ENCODE measurements around the gene TOR1B. TPM values are rescaled to one million over a fixed set of nuclear protein-coding genes. Genes with fewer than 3 reads are reported as not detected.

TOR1B gene
- total and polyA plus RNA-seq, 2 donors = 15.5 to 17.9 TPM

- DNase-seq (ENCODE audit: low read depth in 6 of 9, low spot score in 9 of 9) = no peak
- Histone ChIP-seq H3K36me3 (ENCODE audit: control insufficient read depth in 2 of 2, insufficient read depth in 2 of 2, low read length in 1 of 2) (no peaks in the 10 kb centered on the region), H3K27me3 (ENCODE audit: control insufficient read depth in 2 of 2, insufficient read depth in 1 of 2, low read length in 1 of 2) (peaks cover 0 to 14% of the 10 kb centered on the region in 2 donors), H3K27ac (ENCODE audit: low read depth in 1 of 2, low read length in 1 of 2) (no peak overlapping the region), H3K4me3 (ENCODE audit: low read length in 2 of 2) (no peak overlapping the region), H3K4me1 (ENCODE audit: control insufficient read depth in 2 of 2, insufficient read depth in 2 of 2, low read length in 2 of 2) (peaks cover 4 to 7% of the 10 kb centered on the region in 2 donors), H3K9me3 (ENCODE audit: control insufficient read depth in 2 of 2, insufficient read depth in 1 of 2, low read length in 1 of 2) (no peaks in the 10 kb centered on the region)
- 88% methylated on average over 6 of the region's 6 CpGs for WGBS
These were observed 4.0 kb upstream of the TOR1B start for GRCh38 chr9:129798973-129799372.

GRCh38 chr9:129801504-129801903, 1.5 kb upstream of the TOR1B start:
- H3K36me3 ChIP-seq (ENCODE audit: control insufficient read depth in 2 of 2, insufficient read depth in 2 of 2, low read length in 1 of 2) = peaks cover 4 to 14% of the 10 kb centered on the region in 2 donors
- H3K4me1 ChIP-seq (ENCODE audit: control insufficient read depth in 2 of 2, insufficient read depth in 2 of 2, low read length in 2 of 2) = peaks cover 8 to 10% of the 10 kb centered on the region in 2 donors
- no peak overlapping the region for H3K27ac ChIP-seq (ENCODE audit: low read depth in 1 of 2, low read length in 1 of 2)
- H3K9me3 ChIP-seq (ENCODE audit: control insufficient read depth in 2 of 2, insufficient read depth in 1 of 2, low read length in 1 of 2) = no peaks in the 10 kb centered on the region
- 97% methylated on average over 17 of the region's 17 CpGs for WGBS
- DNase-seq (ENCODE audit: low read depth in 6 of 9, low spot score in 9 of 9) = no peak
- no peaks in the 10 kb centered on the region for H3K27me3 ChIP-seq (ENCODE audit: control insufficient read depth in 2 of 2, insufficient read depth in 1 of 2, low read length in 1 of 2)
- no peak overlapping the region for H3K4me3 ChIP-seq (ENCODE audit: low read length in 2 of 2)

DNA sequence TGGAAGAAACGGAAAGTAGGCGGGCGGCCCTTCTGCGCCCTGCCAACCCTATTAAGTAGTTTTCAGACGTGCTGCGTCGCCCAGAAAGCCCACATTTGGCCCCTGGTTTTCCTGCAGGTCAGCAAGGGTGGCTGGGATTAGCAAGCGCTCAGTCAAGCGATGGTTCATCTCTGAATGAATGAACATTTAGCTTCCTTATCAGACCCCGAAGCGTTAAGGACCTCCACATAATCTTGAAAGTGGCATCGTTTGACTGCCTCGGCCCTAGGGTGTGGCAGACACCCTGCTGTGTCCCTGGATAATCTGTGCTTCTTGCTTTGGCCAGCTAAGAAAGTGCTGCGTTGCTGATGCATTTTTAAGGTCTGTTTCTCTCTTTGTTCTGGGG, 684 bp downstream of the TOR1B start:
- Histone ChIP-seq H3K4me3 (ENCODE audit: low read length in 2 of 2) (peak overlapping the region; percentile 68 to 86), H3K36me3 (ENCODE audit: control insufficient read depth in 2 of 2, insufficient read depth in 2 of 2, low read length in 1 of 2) (peaks cover 15 to 22% of the 10 kb centered on the region in 2 donors), H3K9me3 (ENCODE audit: control insufficient read depth in 2 of 2, insufficient read depth in 1 of 2, low read length in 1 of 2) (no peaks in the 10 kb centered on the region), H3K27me3 (ENCODE audit: control insufficient read depth in 2 of 2, insufficient read depth in 1 of 2, low read length in 1 of 2) (no peaks in the 10 kb centered on the region), H3K4me1 (ENCODE audit: control insufficient read depth in 2 of 2, insufficient read depth in 2 of 2, low read length in 2 of 2) (peaks cover 8 to 9% of the 10 kb centered on the region in 2 donors), H3K27ac (ENCODE audit: low read depth in 1 of 2, low read length in 1 of 2) (peak overlapping the region in 1 of 2 donors; percentile 88)
- 6% methylated on average over 14 of the region's 14 CpGs for WGBS
- DNase-seq (ENCODE audit: low read depth in 6 of 9, low spot score in 9 of 9) = no peak

GRCh38 chr9:129806061-129806460, 3.1 kb downstream of the TOR1B start:
- no peak for DNase-seq (ENCODE audit: low read depth in 6 of 9, low spot score in 9 of 9)
- Histone ChIP-seq H3K9me3 (ENCODE audit: control insufficient read depth in 2 of 2, insufficient read depth in 1 of 2, low read length in 1 of 2) (no peaks in the 10 kb centered on the region), H3K27me3 (ENCODE audit: control insufficient read depth in 2 of 2, insufficient read depth in 1 of 2, low read length in 1 of 2) (no peaks in the 10 kb centered on the region), H3K4me1 (ENCODE audit: control insufficient read depth in 2 of 2, insufficient read depth in 2 of 2, low read length in 2 of 2) (peaks cover 8 to 9% of the 10 kb centered on the region in 2 donors), H3K36me3 (ENCODE audit: control insufficient read depth in 2 of 2, insufficient read depth in 2 of 2, low read length in 1 of 2) (peaks cover 37 to 45% of the 10 kb centered on the region in 2 donors), H3K4me3 (ENCODE audit: low read length in 2 of 2) (no peak overlapping the region), H3K27ac (ENCODE audit: low read depth in 1 of 2, low read length in 1 of 2) (no peak overlapping the region)
- 94% methylated on average over 4 of the region's 4 CpGs for WGBS

DNA sequence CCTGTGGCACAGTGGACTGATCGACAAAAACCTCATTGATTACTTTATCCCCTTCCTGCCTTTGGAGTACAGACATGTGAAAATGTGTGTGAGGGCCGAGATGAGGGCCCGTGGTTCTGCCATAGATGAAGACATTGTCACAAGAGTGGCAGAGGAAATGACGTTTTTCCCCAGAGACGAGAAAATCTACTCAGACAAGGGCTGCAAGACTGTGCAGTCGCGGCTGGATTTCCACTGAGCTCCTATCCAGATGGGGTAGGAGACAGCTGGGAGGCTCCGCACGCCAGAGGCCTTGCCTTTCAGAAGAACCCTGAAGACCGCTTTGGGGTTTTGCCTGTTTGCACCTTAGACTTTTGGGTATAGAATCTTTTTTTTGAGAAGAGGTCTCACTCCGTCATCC, 6.4 kb downstream of the TOR1B start:
- Histone ChIP-seq H3K36me3 (ENCODE audit: control insufficient read depth in 2 of 2, insufficient read depth in 2 of 2, low read length in 1 of 2) (peaks cover 61 to 73% of the 10 kb centered on the region in 2 donors), H3K4me1 (ENCODE audit: control insufficient read depth in 2 of 2, insufficient read depth in 2 of 2, low read length in 2 of 2) (peaks cover 0 to under 1% of the 10 kb centered on the region in 2 donors), H3K27me3 (ENCODE audit: control insufficient read depth in 2 of 2, insufficient read depth in 1 of 2, low read length in 1 of 2) (no peaks in the 10 kb centered on the region), H3K27ac (ENCODE audit: low read depth in 1 of 2, low read length in 1 of 2) (no peak overlapping the region), H3K9me3 (ENCODE audit: control insufficient read depth in 2 of 2, insufficient read depth in 1 of 2, low read length in 1 of 2) (no peaks in the 10 kb centered on the region), H3K4me3 (ENCODE audit: low read length in 2 of 2) (no peak overlapping the region)
- no peak for DNase-seq (ENCODE audit: low read depth in 6 of 9, low spot score in 9 of 9)
- 93% methylated on average over 11 of the region's 11 CpGs for WGBS

DNA sequence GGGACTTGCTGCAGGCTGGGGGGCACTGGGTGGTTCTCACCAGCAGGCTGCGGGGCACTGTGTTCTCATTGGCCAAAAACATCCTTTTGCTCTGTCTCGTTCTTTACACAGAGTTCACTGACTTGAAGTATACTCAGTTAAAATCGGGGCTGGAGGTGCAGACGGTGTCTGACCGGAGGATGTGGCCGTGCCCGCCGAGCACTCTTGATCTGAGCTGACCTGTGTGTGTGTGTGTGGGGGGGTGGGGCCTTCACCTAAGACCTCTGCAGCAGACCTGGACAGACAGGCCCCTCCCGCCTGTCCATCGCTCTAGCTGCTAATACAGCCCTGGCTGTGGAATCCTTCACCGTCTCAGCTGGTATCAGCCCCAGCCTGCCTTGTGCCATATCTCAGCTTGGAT, 7.1 kb downstream of the TOR1B start:
- 97% methylated on average over 11 of the region's 11 CpGs for WGBS
- peaks cover 69 to 79% of the 10 kb centered on the region in 2 donors for H3K36me3 ChIP-seq (ENCODE audit: control insufficient read depth in 2 of 2, insufficient read depth in 2 of 2, low read length in 1 of 2)

GRCh38 chr9:129810788-129811187, 7.8 kb downstream of the TOR1B start:
- WGBS = 96% methylated on average over 6 of the region's 6 CpGs
- H3K27me3 ChIP-seq (ENCODE audit: control insufficient read depth in 2 of 2, insufficient read depth in 1 of 2, low read length in 1 of 2) = no peaks in the 10 kb centered on the region

More for the DNA sequence above, 7.1 kb downstream of the TOR1B start:
- Histone ChIP-seq H3K4me1 (ENCODE audit: control insufficient read depth in 2 of 2, insufficient read depth in 2 of 2, low read length in 2 of 2) (no peaks in the 10 kb centered on the region), H3K4me3 (ENCODE audit: low read length in 2 of 2) (no peak overlapping the region), H3K9me3 (ENCODE audit: control insufficient read depth in 2 of 2, insufficient read depth in 1 of 2, low read length in 1 of 2) (no peaks in the 10 kb centered on the region), H3K27ac (ENCODE audit: low read depth in 1 of 2, low read length in 1 of 2) (no peak overlapping the region), H3K27me3 (ENCODE audit: control insufficient read depth in 2 of 2, insufficient read depth in 1 of 2, low read length in 1 of 2) (no peaks in the 10 kb centered on the region)
- DNase-seq (ENCODE audit: low read depth in 6 of 9, low spot score in 9 of 9) = no peak

DNA sequence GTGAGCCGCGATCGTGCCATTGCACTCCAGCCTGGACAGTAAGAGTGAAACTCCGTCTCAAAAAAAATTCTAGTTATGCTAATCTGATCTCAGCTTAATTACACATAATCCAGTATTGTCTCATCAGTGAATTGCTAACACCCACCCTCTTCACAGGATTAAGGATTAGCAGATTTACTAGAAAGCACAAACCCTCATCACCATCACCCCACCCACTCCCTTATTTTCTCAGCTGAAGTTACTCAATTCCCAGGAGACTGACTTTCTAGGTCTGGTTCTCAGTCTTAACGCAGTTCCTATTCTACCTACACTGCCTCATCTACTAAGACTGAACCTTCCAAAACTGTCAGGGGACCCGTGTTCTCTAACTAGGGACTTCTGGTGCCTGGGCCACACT, 9.0 kb downstream of the TOR1B start:
- no peak for DNase-seq (ENCODE audit: low read depth in 6 of 9, low spot score in 9 of 9)
- Histone ChIP-seq H3K27me3 (ENCODE audit: control insufficient read depth in 2 of 2, insufficient read depth in 1 of 2, low read length in 1 of 2) (no peaks in the 10 kb centered on the region), H3K27ac (ENCODE audit: low read depth in 1 of 2, low read length in 1 of 2) (no peak overlapping the region), H3K4me1 (ENCODE audit: control insufficient read depth in 2 of 2, insufficient read depth in 2 of 2, low read length in 2 of 2) (no peaks in the 10 kb centered on the region), H3K36me3 (ENCODE audit: control insufficient read depth in 2 of 2, insufficient read depth in 2 of 2, low read length in 1 of 2) (peaks cover 79 to 85% of the 10 kb centered on the region in 2 donors), H3K4me3 (ENCODE audit: low read length in 2 of 2) (no peak overlapping the region), H3K9me3 (ENCODE audit: control insufficient read depth in 2 of 2, insufficient read depth in 1 of 2, low read length in 1 of 2) (no peaks in the 10 kb centered on the region)
- WGBS = 98% methylated on average over 6 of the region's 6 CpGs

More at GRCh38 chr9:129810788-129811187, 7.8 kb downstream of the TOR1B start:
- H3K9me3 ChIP-seq (ENCODE audit: control insufficient read depth in 2 of 2, insufficient read depth in 1 of 2, low read length in 1 of 2) = no peaks in the 10 kb centered on the region
- no peak overlapping the region for H3K4me3 ChIP-seq (ENCODE audit: low read length in 2 of 2)
- no peaks in the 10 kb centered on the region for H3K4me1 ChIP-seq (ENCODE audit: control insufficient read depth in 2 of 2, insufficient read depth in 2 of 2, low read length in 2 of 2)
- DNase-seq (ENCODE audit: low read depth in 6 of 9, low spot score in 9 of 9) = no peak
- H3K36me3 ChIP-seq (ENCODE audit: control insufficient read depth in 2 of 2, insufficient read depth in 2 of 2, low read length in 1 of 2) = peaks cover 75 to 80% of the 10 kb centered on the region in 2 donors
- no peak overlapping the region for H3K27ac ChIP-seq (ENCODE audit: low read depth in 1 of 2, low read length in 1 of 2)

DNA sequence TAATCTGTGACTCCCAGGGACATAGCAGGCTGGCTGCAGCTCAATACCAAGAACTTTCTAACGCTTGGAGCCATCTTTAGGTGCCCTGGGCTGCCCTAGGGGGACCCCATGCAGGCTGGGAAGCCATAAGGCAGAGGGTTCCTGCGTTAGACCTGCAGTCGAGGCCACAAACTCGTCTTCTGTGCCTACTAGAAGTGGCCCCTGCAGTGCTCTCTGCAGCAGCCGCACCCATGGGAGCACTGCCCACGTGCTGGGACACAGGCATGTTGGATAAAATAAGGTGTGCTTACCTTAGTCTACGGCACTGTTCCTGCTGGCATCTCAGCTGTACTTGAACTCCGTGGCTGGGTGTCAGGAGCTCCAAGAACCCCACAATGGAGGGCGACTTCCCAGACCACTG, 9.4 kb downstream of the TOR1B start:
- Histone ChIP-seq H3K9me3 (ENCODE audit: control insufficient read depth in 2 of 2, insufficient read depth in 1 of 2, low read length in 1 of 2) (no peaks in the 10 kb centered on the region), H3K27ac (ENCODE audit: low read depth in 1 of 2, low read length in 1 of 2) (no peak overlapping the region), H3K4me1 (ENCODE audit: control insufficient read depth in 2 of 2, insufficient read depth in 2 of 2, low read length in 2 of 2) (no peaks in the 10 kb centered on the region), H3K4me3 (ENCODE audit: low read length in 2 of 2) (no peak overlapping the region), H3K36me3 (ENCODE audit: control insufficient read depth in 2 of 2, insufficient read depth in 2 of 2, low read length in 1 of 2) (peaks cover 78 to 84% of the 10 kb centered on the region in 2 donors), H3K27me3 (ENCODE audit: control insufficient read depth in 2 of 2, insufficient read depth in 1 of 2, low read length in 1 of 2) (no peaks in the 10 kb centered on the region)
- DNase-seq (ENCODE audit: low read depth in 6 of 9, low spot score in 9 of 9) = no peak
- WGBS = 97% methylated on average over 9 of the region's 9 CpGs

DNA sequence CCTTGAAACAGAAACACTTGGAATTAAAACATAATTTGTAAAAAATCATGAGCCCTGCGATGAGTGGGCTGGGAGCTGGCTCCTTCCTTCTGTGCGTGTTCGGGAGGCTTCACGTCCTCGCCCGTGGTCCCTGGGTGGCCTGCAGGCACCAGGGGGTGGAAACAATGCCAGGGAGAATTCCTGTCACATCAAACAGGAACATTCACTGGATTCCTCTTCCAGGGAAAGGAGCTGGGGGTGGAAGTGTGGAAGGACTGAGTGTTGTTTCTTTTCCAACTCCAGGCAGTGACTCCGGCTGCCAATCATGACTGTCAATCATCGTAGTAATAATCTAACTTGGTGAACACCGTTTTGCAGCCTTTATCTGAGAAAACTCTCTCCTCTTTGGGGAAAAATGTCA, 10.7 kb downstream of the TOR1B start:
- DNase-seq (ENCODE audit: low read depth in 6 of 9, low spot score in 9 of 9) = no peak
- H3K9me3 ChIP-seq (ENCODE audit: control insufficient read depth in 2 of 2, insufficient read depth in 1 of 2, low read length in 1 of 2) = no peaks in the 10 kb centered on the region
- H3K27me3 ChIP-seq (ENCODE audit: control insufficient read depth in 2 of 2, insufficient read depth in 1 of 2, low read length in 1 of 2) = no peaks in the 10 kb centered on the region
- no peak overlapping the region for H3K27ac ChIP-seq (ENCODE audit: low read depth in 1 of 2, low read length in 1 of 2)
- WGBS = 97% methylated on average over 9 of the region's 9 CpGs
- no peak overlapping the region for H3K4me3 ChIP-seq (ENCODE audit: low read length in 2 of 2)
- peaks cover 88 to 93% of the 10 kb centered on the region in 2 donors for H3K36me3 ChIP-seq (ENCODE audit: control insufficient read depth in 2 of 2, insufficient read depth in 2 of 2, low read length in 1 of 2)
- H3K4me1 ChIP-seq (ENCODE audit: control insufficient read depth in 2 of 2, insufficient read depth in 2 of 2, low read length in 2 of 2) = no peaks in the 10 kb centered on the region
